HG02642 (cell line): ENCODE data around the gene WDR59.
"Not testable (repeated sequence)": the region's sequence is repeated elsewhere in the genome, so short reads cannot be mapped to it uniquely, and the experiment has no call there.

Experiments
- ATAC-seq: cut with Tn5 transposase; IDR thresholded peaks from one replicate; pipeline ENCODE4 v1.9.1; 2021; ENCODE audit warnings: mild to moderate bottlenecking; ENCODE audit not compliant: unreplicated experiment, poor library complexity

WDR59 gene

DNA sequence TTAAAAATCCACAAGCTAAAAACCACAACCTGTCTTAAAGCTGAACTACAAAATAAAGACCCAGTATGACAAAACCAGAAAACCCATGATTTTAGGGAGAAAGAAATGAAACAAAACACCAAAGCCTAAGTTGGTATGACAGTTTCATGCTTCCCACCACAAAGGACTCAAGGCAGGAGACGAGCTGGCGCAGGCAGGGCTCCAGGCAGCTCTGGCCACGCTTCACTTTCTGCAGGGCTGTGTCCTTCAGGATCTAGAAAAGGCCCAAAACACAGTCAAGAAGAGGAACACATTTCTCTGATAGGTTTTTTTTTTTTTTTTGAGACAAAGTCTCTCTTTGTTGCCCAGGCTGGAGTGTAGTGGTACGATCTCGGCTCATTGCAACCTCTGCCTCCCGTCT is 75.3 kb downstream of the WDR59 start:
- ATAC-seq: no peak

DNA sequence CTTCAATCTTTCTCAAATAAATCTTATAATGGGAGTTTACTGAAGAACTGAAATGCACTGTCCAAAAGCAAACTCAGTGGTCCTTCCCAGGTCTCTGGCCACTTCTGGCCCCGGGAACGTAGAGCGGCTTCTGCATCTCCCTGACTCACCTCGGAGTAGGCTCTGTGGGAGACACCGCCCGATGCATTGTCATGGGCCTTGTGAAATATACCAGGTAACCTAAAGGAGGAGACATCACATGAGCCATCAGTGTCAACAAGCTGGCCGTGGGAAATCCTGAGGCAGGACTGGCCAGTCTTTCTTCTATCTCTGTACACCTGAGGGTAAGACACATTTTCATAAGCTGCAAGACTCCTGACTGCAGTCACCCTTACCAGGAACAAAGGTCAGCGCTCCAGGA is 76.2 kb downstream of the WDR59 start:
- not testable (repeated sequence) for ATAC-seq

DNA sequence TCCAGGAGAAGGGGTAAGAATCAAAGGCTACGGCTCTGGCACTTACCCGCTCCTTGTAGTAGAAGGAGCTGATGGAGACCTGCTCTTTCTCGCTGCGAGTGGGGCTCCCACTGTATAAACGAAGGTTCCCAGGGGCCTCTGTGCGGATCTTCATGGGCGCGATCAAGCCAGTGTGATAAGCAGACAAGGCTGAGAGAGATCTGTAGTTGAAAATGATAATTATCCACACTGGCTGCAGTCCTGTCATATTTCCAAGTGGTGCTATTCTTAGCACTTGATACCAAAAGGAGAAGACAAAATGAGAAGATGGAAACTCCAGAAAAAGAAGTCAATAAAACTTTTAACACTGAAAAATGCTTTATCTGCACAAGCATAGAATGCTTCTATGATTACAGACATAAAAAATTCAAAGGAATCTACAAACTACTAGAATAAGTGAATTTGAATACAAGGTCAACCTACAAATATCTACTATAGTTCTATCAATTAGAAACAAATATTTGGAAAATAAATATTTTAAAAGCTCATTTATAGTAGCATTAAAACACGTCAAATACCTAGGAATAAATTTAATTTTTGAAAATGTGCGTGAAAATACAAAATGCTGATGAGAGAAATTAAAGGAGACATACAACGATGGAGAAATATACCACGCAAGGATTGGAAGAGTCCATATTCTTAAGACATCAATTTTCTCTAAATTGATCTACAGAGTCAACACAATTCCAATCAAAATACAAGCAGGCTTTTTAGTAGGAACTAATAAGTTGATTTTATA is 80.8 kb downstream of the WDR59 start:
- no peak for ATAC-seq

DNA sequence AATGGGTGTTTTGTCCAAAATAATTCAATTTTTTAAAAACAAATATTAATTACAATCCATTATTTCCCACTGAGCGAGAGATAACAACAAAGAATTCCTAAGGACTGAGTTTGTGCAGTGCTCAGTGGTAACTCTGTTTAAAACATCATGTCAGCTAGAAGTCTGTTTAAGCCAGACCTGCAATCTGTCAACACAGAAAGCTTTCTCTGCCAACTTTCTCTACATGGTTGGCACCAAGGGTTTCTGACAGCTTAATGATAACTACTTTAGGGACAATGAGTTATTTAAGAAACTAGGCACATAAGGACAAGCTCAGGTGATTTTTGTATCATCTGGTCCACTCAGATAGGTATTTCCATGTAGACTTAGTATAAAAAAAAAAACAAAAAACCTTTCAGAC is 81.8 kb downstream of the WDR59 start:
- ATAC-seq: no peak

DNA sequence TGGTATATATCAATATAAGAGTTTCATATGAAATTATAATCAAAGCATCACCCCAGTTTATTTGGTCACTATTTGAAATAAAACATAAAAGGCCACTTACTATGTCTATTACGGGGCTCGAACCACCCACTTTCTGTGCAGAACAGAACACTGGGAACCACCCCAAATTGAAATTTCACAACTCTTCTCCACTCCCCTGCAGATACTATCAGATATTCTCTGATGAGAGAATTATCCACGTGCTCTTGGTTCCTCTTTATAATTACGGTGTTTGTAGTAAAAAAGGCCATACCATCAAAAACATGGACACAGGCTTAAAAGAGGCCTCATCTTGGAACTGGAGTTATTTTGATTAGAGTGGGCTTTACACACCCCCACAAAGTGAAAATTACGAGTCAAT is 82.8 kb downstream of the WDR59 start:
- no peak for ATAC-seq

DNA sequence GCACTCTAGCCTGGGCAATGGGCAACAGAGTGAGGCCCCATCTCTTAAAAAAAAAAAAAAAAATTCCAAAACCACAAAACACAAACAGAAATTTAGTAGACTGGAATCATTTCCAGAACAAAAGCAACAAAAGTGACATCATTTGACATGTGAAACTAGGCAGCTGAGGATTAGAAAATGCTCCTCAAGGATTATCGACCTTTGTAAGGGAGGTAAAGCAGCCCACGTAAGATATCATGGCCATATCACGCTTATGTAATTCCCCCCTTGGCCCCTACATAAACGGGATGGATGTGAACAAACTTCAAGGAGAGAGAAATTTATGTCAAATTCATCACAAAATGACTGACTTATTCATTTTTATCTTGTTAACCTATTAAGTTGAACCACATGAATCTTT is 83.3 kb downstream of the WDR59 start:
- no peak for ATAC-seq

GRCh38 chr16:74899816-74900215 is 85.1 kb downstream of the WDR59 start:
- ATAC-seq: no peak

DNA sequence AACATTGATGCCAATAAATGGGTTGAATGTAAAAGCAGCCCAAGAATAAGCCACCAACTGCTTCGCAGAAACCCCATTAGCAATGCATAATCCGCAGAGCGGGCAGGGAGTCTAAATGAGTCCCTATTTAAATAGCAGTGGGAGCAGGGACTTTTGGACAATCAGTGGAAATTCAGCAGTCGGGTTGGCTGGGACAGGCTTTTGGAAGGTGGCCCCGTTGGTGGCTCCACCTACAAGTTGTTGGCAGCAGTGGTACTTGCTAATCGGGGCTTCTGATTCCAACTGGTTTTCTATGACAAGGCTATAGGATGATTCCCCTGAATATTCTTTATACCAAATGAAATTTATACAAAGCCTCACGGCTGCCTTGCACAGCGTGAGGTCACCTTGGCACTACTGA is 86.3 kb downstream of the WDR59 start:
- no peak for ATAC-seq

DNA sequence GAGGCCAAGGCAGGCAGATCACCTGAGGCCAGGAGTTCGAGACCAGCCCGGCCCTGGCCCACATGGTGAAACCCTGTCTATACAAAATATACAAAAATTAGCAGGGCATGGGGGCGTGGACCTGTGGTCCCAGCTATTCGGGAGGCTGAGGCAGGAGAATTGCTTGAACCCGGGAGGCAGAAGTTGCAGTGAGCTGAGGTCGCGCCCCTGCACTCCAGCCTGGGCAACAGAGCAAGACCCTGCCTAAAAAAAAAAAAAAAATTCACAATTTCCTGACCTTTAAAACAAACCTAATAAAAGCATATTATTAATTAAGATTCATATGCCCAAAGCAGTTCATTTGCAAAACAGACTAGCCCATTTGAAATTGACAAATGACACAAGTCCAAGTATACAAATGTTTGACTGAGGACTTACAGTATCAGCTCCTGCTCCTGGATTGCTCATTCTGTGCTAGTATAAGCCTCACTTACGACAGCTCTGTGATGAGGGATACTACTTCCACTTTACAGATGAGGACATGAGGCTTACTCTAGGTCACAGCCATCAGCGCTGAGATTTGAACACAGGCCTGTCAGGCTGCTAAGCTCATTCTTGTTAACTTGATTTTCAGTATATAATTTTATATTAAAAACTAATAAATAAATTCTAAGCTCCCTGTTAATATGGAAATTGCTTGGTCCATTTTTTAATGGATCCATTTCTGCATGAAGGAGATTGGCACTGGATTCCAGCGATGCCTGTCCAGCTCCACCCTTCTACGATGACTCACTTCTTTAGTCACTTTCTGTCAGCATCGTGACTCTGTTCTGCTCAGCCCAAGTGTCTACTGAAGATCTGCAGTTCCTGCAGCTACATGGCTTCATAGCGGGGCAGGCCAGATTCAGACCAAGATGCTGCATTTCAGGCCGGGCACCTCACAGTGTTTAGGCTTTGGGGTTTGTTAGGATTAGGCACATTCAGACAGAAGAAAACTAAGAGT is 88.2 kb downstream of the WDR59 start:
- no peak for ATAC-seq

DNA sequence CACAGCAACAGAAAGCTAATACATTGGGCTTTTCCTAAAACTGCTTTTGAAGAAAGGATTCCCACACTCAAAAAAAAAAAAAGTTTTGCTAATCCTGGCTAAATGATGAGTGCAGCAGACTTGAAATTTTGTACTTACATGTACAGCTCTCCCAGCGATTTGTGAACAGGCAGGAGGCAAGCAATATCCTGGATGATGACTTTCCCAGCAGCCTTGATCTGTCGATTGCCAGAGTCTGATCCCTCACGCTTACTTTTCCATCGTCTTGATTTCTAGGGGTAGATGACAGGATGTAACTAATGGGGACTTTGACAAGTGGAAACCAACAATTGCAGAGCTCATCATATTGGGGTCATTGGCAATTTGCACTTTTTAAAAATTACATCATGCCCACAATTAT is 91.4 kb downstream of the WDR59 start:
- ATAC-seq: no peak

- peak; percentile 93 for ATAC-seq
These were observed 92.1 kb downstream of the WDR59 start for GRCh38 chr16:74892574-74893461.

- no peak for ATAC-seq
These were observed 96.0 kb downstream of the WDR59 start for GRCh38 chr16:74888888-74889287.

GRCh38 chr16:74888232-74888862 is 96.6 kb downstream of the WDR59 start:
- no peak for ATAC-seq

- no peak for ATAC-seq
These were observed 97.8 kb downstream of the WDR59 start for GRCh38 chr16:74887084-74887483.

- ATAC-seq: no peak
These were observed 107.2 kb downstream of the WDR59 start for GRCh38 chr16:74877706-74878105.

GRCh38 chr16:74874912-74875546 is 109.9 kb downstream of the WDR59 start:
- ATAC-seq: no peak

DNA sequence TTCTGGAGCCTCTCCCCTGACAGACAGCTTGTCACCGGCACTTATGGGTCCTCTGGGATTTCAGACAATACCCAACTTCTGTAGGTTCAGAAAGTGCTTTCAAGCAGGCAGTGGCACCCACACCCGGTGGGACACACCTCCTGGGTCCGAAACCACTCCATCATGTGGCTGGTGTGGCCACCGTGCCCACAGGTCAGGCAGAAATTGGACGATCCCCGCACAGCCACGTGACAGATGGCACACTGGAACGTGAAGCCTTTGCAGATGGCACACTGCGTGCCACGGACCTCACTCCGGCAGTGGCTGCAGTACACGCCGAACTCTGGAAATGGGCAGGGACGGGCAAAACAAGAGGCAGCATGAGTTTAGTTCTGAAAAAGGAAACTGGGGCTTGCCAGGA is 110.8 kb downstream of the WDR59 start:
- ATAC-seq: no peak

GRCh38 chr16:74872302-74872701 is 112.6 kb downstream of the WDR59 start:
- no peak for ATAC-seq

- no peak for ATAC-seq
These were observed 113.3 kb downstream of the WDR59 start for GRCh38 chr16:74871608-74872007.
